K562 (cell line): Measurements from ENCODE around the gene SSTR5. TPM values are rescaled to one million over a fixed set of nuclear protein-coding genes. Genes with fewer than 3 reads are reported as not detected.

Experiments
- ATAC-seq: fragments of 200-7000 bp; cut with Tn5 transposase; 3 replicates; pipeline ENCODE4 v1.9.1; 2020; ENCODE audit warnings: moderate library complexity
- BruUV-seq: library from RNA; stranded (reverse); fragments of 400-500 nt; replicated peaks from 2 replicates; lab custom pipeline; 2021; lab: Mats Ljungman, UMichigan
- CTCF ChIA-PET: fragments of 300-600 bp; formaldehyde crosslinking; extraction: SDS; loops from one replicate; lab custom pipeline; 2021; ENCODE audit warnings: low intra/inter-chr PET ratio; lab: Yijun Ruan, JAX
- POLR2A ChIA-PET: fragments of 300-600, 350-650 bp; sonication (Branson Sonifier 250); formaldehyde crosslinking; extraction: SDS; loops from one replicate; lab custom pipeline; 2021; ENCODE audit warnings: antibody characterized with exemption, inconsistent platforms; lab: Yijun Ruan, JAX
- DNase-seq, 4 experiments: peaks; one replicate each; pipeline versions ENCODE4 v3.0.0 to v3.0.0-alpha.2; 2011 to 2018; ENCODE audit warnings: low spot score in 3 of 4, mixed read lengths in 3 of 4; ENCODE audit errors: extremely low read depth in 1 of 4
- FAIRE-seq: peaks from 2 replicates; lab custom pipeline; 2011; peaks lifted over from hg19 to GRCh38; lab: Jason Lieb, UNC
- H2AFZ ChIP-seq: 2 replicates; pipeline ENCODE4 v1.6.0; 2011; ENCODE audit warnings: low read depth, low read length, control low read depth, inconsistent platforms
- H3K27ac ChIP-seq: fragments of 200-600 bp; 3 replicates; pipeline ENCODE4 v1.8.0; 2011; ENCODE audit warnings: low read depth, mild to moderate bottlenecking, control low read depth, inconsistent platforms, low read length, moderate library complexity, mixed read lengths; ENCODE audit errors: extremely low read depth
- H3K27me3 ChIP-seq, 2 experiments: fragments of 300-600 bp in 1 of 2; 2 replicates in 1 of 2; 3 replicates in 1 of 2; pipeline versions ENCODE4 v1.6.0 to v1.8.0; 2011; ENCODE audit warnings: inconsistent platforms in 2 of 2, low read length in 2 of 2, mild to moderate bottlenecking in 1 of 2, mixed read lengths in 1 of 2, moderate library complexity in 1 of 2; ENCODE audit not compliant: control insufficient read depth in 2 of 2, insufficient read depth in 2 of 2
- H3K36me3 ChIP-seq: fragments of 300-600 bp; 3 replicates; pipeline ENCODE4 v1.8.0; 2011; ENCODE audit warnings: mild to moderate bottlenecking, low read length, inconsistent platforms; ENCODE audit not compliant: control insufficient read depth, insufficient read depth
- H3K4me1 ChIP-seq, 2 experiments: fragments of 200-600 bp in 1 of 2; replicated peaks in 1 of 2; 2 replicates in 1 of 2; 3 replicates in 1 of 2; pipeline versions ENCODE4 v1.5.1 to v1.8.0; 2011; ENCODE audit warnings: inconsistent platforms in 2 of 2, low read length in 2 of 2, mild to moderate bottlenecking in 1 of 2, mixed read lengths in 1 of 2, moderate library complexity in 1 of 2; ENCODE audit not compliant: control insufficient read depth in 2 of 2, insufficient read depth in 2 of 2
- H3K4me2 ChIP-seq: 2 replicates; pipeline ENCODE4 v1.6.1; 2011; ENCODE audit warnings: low read length, control low read depth, inconsistent platforms, mixed read lengths; ENCODE audit not compliant: insufficient read depth
- H3K4me3 ChIP-seq: fragments of 200-600 bp; sonication (generic), shearing (Covaris generic); 2 replicates; pipeline ENCODE4 v1.5.1; 2016; ENCODE audit warnings: control low read depth, inconsistent platforms
- H3K79me2 ChIP-seq: fragments of 200-600 bp; 3 replicates; pipeline ENCODE4 v1.8.0; 2011; ENCODE audit warnings: low read length, inconsistent platforms; ENCODE audit not compliant: control insufficient read depth, insufficient read depth
- H3K9ac ChIP-seq, 2 experiments: 2 replicates each; pipeline versions ENCODE4 v1.6.0 to v1.6.1; 2011; ENCODE audit warnings: low read depth in 2 of 2, low read length in 2 of 2, control low read depth in 1 of 2, inconsistent platforms in 1 of 2, mild to moderate bottlenecking in 1 of 2, mixed read lengths in 1 of 2; ENCODE audit not compliant: insufficient read depth in 1 of 2
- H3K9me1 ChIP-seq: one replicate; pipeline ENCODE4 v1.6.0; 2011; ENCODE audit warnings: inconsistent platforms, mild to moderate bottlenecking, low read length, moderate library complexity; ENCODE audit not compliant: control insufficient read depth, insufficient read depth
- H3K9me3 ChIP-seq: replicated peaks from 2 replicates; pipeline ENCODE4 v1.5.1; 2011; ENCODE audit warnings: low read depth, low read length, inconsistent platforms; ENCODE audit not compliant: control insufficient read depth, insufficient read depth
- H4K20me1 ChIP-seq: replicated peaks from 2 replicates; pipeline ENCODE4 v1.6.1; 2011; ENCODE audit warnings: low read length, inconsistent platforms, mixed read lengths; ENCODE audit not compliant: control insufficient read depth, insufficient read depth
- KDM4B ChIP-seq, 2 experiments: fragments of 450-650 bp in 1 of 2; sonication (generic) in 1 of 2; IDR thresholded peaks; 2 replicates each; pipeline ENCODE4 v1.6.1; 2016 to 2017; ENCODE audit warnings: borderline replicate concordance in 2 of 2, antibody characterized with exemption in 1 of 2, low read depth in 1 of 2, mild to moderate bottlenecking in 1 of 2
- TFAP4 ChIP-seq: sonication (generic); formaldehyde crosslinking; IDR thresholded peaks from 2 replicates; pipeline ENCODE4 v1.8.0; 2022; ENCODE audit warnings: missing genetic modification reagents, mild to moderate bottlenecking, moderate library complexity, borderline replicate concordance
- WGBS: fragments of 100-300 bp; shearing (Covaris generic); methylation state at CpG from one replicate; pipeline ENCODE4 v1.1.6; 2016; ENCODE audit warnings: low coverage, mixed read lengths; ENCODE audit not compliant: insufficient coverage; ENCODE audit errors: missing lambda C conversion rate; 5-methylcytosine and 5-hydroxymethylcytosine counted together
- in situ Hi-C: fragments of 300-500 bp; cut with MboI; formaldehyde crosslinking; loops from 4 replicates; pipeline ENCODE4 v1.15.0; 2018; ENCODE audit warnings: inconsistent platforms, mixed read lengths
- intact Hi-C: fragments of 100-400 bp; cut with micrococcal nuclease; formaldehyde crosslinking; loops from 2 replicates; pipeline ENCODE4 v1.14.2; 2022
- polyA plus RNA-seq, 8 experiments: library from polyadenylated mRNA; depleted of rRNA in 4 of 8; stranded (reverse) in 5 of 8; unstranded in 3 of 8; fragments of >200 nt; fragmentation: Nextera tagmentation in 2 of 8; fragmentation: Illumina TruSeq in 1 of 8; extraction: Ambion mirVana in 2 of 8; extraction: Trizol in 1 of 8; gene quantifications; 2 replicates each; pipeline versions ENCODE4 v1.2.1 to v1.2.3, GENCODE V29; 2011 to 2014; ENCODE audit warnings: inconsistent platforms in 1 of 8, missing spikeins in 1 of 8
- total RNA-seq, 7 experiments: library from RNA; depleted of rRNA in 6 of 7; stranded (reverse); fragments of >200 nt in 6 of 7; fragmentation: Illumina TruSeq in 2 of 7; extraction: Trizol in 2 of 7; gene quantifications; 2 replicates each; pipeline versions ENCODE4 v1.2.1 to v1.2.3, GENCODE V29; 2011 to 2021; ENCODE audit warnings: low replicate concordance in 1 of 7

The SSTR5 gene
- total and polyA plus RNA-seq, 9 of the 15 experiments (the other 6 are each of a cell fraction or from before 2014, with no cell fraction given): not detected

DNA sequence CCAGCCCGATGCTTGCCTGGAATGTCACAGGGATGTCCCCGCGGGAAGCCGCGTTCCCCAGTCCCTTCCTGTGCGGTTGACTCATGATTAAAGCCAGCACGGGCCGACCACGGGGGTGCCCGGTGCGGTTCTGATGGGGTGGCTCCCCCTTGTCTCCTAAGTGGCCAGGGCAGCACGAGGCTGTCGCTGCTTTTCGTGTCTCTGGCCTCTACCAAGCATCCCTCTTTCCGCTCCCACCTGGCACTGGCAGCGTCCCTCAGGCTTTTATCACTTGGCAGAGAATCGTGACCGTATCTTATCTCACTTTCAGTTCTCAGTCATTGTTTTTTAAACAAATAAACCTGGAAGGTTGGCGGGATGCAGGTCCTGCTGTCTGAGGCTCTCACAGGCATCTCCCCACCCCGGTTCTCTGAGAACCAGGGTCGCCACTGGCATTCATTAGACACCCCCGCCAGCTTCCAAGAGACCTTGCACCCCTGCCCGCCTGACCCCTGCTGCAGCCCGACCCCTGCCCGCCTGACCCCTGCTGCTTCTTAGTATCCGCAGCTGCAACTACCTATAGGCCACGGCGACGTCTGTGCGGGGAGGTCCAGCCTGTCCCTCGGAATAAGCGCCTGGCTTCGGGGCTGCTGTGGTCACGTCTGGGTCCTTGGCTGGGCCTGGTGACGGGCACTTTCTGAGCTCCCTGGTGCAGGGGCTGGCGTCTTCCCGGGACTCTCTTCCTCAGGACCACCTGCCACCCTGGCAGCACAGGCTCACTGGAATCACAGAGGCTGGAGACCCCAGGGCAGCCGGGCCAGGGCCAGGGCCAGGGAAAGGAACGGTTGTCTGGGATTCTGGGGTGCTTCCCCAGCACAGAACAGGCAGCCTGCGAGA lies 16.0 kb downstream of the SSTR5 start:
- TF ChIP-seq KDM4B (IDR thresholded peaks at IDR 0.05; ENCODE audit: borderline replicate concordance in 2 of 2, low read depth in 1 of 2) (no peak), TFAP4 (CRISPR knock-in tag) (no peak)
- TF ChIP-seq, all 486 proteins: peak for 0
- H3K9me3 ChIP-seq: peaks cover 3% of the 10 kb centered on the region; the same call in 1 of the 2 replicates
- H3K79me2 ChIP-seq: no peaks in the 10 kb centered on the region
- no peaks in the 10 kb centered on the region for H3K36me3 ChIP-seq
- no peak overlapping the region for H3K27ac ChIP-seq
- peaks cover 10 to 36% of the 10 kb centered on the region in 2 experiments; a peak in 4 of 5 replicates for H3K27me3 ChIP-seq
- ChIA-PET CTCF (no interaction called here), POLR2A (no interaction called here)
- H3K4me1 ChIP-seq: peaks cover 0 to 38% of the 10 kb centered on the region in 2 experiments; a peak in 2 of 5 replicates
- 0 out of 2 replicates have a peak, but pooled peaks cover 3% of the 10 kb centered on the region for H4K20me1 ChIP-seq
- no peak overlapping the region for H3K4me2 ChIP-seq
- H3K4me3 ChIP-seq: no peak overlapping the region
- H3K9me1 ChIP-seq: no peaks in the 10 kb centered on the region
- no peak for FAIRE-seq
- DNase-seq: no peak
- no peak overlapping the region for H2AFZ ChIP-seq
- ATAC-seq: no peak
- BruUV-seq: no TSS peak
- intact Hi-C loops: no loop called here
- 2% methylated on average over 33 of the region's 40 CpGs for WGBS
- H3K9ac ChIP-seq: no peak overlapping the region
- in situ Hi-C loops: no loop called here
